NCI-H69 (cell line): ENCODE measurements around the gene ZNF555.

Experiments used
- DNase-seq: peaks from one replicate; lab custom pipeline; 2025; lab: John Stamatoyannopoulos, UW

Gene ZNF555

GRCh38 chr19:2824129-2824528, 17.1 kb upstream of the ZNF555 start:
- DNase-seq: no peak

DNA sequence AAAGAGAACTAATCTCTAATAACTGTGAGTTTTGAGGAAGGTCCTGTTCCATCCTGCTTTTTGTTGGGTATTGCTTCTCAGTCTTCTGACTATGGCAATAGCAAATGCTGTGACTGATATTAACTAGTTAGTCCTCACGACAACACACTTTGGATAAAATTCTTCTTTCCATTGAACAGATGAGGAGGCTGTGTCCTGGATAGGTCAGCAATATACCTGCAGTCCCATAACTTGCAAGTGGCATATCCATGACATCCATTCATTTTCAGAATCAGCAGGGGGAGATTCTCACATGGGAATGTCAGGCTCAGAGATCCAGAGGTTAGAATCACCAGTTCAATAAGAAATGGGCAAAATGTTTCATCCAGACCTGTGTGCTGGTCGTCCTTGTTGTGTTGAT, 14.3 kb upstream of the ZNF555 start:
- no peak for DNase-seq

GRCh38 chr19:2827840-2828489, 13.3 kb upstream of the ZNF555 start:
- no peak for DNase-seq

DNA sequence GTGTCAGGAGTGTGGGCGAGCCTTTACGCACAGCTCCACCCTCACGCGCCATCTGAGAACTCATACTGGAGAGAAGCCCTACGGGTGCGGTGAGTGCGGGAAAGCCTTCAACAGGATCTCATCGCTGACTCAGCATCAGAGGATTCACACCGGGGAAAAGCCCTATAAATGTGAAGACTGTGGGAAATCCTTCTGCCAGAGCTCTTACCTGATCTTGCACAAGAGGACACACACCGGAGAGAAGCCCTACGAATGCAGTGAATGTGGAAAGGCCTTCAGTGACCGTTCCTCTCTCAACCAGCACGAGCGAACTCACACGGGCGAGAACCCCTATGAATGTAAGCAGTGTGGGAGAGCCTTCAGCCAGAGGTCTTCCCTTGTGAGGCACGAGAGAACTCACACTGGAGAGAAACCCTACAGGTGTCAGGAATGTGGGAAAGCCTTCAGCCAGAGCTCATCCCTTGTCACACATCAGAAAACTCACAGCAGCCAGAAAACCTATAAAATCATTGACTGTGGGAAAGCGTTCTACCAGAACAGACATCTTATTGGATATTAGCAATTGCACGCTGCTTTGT, 6.9 kb upstream of the ZNF555 start:
- DNase-seq: no peak

GRCh38 chr19:2837430-2837829, 3.8 kb upstream of the ZNF555 start:
- DNase-seq: no peak

GRCh38 chr19:2841855-2842574, 740 bp downstream of the ZNF555 start:
- DNase-seq: no peak

- no peak for DNase-seq
Observed at GRCh38 chr19:2845107-2845506, 3.8 kb downstream of the ZNF555 start.

GRCh38 chr19:2846180-2846894, 5.1 kb downstream of the ZNF555 start:
- no peak for DNase-seq

- no peak for DNase-seq
Observed at GRCh38 chr19:2847507-2847906, 6.2 kb downstream of the ZNF555 start.

GRCh38 chr19:2848616-2849015, 7.3 kb downstream of the ZNF555 start:
- peak; percentile 43 for DNase-seq

DNA sequence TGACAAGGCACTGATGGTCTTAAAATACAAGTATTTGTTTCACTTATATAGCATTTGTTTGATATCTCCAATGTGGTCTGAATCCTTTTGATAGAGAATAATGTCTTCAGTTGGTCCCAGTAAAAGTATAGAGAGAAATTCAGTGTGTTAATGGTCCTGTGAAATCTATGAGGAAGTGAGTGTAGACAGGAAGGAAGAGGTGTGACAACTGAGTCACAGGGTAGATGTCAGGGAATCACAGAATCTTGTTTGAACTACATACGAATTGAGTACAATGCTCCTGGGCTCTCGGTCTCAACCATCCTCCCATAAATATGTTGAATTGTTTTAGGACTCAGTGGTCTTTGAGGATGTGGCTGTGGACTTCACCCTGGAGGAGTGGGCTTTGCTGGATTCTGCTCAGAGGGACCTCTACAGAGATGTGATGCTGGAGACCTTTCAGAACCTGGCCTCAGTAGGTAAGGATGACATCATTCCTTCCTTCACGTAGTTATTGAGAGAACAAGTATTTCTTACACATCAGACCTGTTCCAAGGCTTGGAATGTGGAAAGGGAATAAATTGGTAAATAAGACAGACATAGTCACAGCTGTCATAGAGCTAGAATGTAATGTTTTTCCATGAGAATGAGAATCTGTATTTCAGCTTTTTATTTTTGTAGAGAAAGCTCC, 9.1 kb downstream of the ZNF555 start:
- DNase-seq: no peak

GRCh38 chr19:2852598-2852997, 11.3 kb downstream of the ZNF555 start:
- DNase-seq: no peak

- no peak for DNase-seq
Observed at GRCh38 chr19:2853015-2853606, 11.8 kb downstream of the ZNF555 start.

DNA sequence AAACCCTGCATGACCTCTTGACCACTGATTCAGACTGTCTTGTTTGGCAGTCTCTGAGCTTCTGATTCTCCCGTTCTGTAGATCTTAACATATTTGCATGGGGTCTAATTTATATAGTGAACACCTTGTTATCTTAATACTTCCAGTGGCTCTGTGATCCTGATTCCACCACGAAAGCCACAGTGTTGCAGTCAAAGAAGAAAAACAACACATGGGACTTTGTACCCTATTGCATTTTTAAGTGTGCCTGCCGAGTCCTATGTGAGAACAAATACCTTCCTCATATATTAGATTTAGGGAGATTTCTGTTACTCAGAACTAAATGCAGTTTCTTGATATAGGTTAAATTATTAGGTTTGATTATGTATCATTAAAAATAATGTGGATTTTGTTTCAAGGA, 13.6 kb downstream of the ZNF555 start:
- DNase-seq: no peak

- DNase-seq: no peak
Observed at GRCh38 chr19:2856457-2857050, 15.3 kb downstream of the ZNF555 start.

GRCh38 chr19:2858864-2859263, 17.6 kb downstream of the ZNF555 start:
- DNase-seq: no peak

GRCh38 chr19:2863816-2864215, 22.5 kb downstream of the ZNF555 start:
- no peak for DNase-seq

DNA sequence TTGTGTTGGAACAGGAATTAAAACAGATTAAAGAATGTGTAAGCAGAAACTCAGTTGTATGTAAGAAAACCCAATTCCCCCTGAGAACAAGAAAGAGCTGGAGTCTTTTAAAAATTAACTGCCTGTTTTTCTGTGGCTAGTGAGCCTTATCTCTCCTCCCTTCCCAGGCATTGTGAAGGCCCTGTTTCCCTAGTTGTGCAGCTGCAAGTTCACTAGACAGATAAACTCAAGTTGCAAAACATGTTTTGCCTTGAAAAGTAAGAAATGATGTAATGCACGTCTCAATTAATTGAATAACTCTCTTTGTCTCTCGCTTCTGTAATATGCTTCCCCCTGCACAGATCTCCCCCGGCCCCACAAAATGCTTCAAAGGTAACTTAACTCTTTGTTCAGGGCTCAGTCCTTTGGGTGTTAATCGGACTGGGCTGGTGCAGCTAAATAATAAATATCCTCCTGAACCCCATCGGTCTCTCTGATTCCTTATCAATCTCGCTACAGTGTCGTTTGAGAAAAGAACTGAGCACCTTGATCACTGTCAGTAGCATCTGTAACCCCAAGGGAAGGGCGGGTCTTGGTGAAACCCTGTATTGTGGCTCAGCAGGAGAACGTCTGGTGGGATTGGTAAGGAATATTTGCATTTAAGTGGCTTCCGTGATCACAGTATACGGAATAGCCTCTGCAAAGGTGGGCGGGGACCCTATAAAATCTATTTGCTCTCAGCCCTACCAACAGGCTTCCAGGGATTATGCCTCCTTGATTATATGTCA, 24.2 kb downstream of the ZNF555 start:
- peak; percentile 78 for DNase-seq

DNA sequence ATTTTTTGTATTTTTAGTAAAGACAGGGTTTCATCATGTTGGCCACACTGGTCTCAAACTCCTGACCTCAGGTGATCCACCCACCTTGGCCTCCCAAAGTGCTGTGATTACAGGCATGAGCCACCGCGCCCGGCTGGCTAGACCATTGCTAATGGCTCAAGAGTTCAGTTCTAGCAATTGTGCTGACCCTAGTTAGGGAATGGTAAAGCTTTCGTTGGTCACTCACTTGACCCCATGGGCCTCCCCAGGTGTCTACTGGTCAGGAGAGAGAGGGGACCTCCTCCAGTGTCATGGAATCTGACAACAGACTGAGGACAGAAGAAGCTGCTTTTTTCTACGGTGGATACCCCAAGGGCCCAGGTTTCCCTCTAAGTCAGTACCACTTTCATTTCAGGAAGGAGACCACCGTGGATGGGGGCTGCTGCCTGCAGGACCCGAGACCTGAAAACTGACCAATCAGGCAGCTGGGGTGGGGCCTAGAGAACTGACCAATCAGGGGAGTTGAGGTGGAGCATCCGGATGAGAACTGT, 25.3 kb downstream of the ZNF555 start:
- DNase-seq: no peak
